ENCODE data around the gene PRKCG.

Gene PRKCG

DNA sequence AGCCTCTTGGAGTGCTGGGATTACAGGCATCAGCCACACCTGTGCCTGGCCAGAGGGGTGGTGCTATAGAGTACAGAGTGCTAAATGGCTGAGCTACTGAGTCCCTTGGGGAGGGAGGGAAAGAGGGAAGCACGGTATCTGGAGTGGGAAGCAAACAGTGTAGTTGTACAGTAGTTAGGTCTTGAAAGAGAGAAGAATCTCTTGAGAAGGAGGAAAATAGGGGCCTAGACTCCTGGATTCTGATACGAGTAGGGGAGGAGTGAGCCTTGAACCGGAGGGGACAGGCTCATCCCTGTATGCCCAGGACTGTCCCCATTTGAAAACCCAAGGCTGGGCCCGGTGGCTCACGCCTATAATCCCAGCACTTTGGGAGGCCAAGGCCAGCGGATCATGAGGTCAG is 9.2 kb upstream of the PRKCG start:
- no peak for DNase-seq (ENCODE audit: low read depth in 2 of 2)

GRCh38 chr19:53873773-53874605 is 8.0 kb upstream of the PRKCG start:
- no peak for DNase-seq (ENCODE audit: low read depth in 2 of 2)

GRCh38 chr19:53874606-53874990 is 7.4 kb upstream of the PRKCG start:
- DNase-seq (ENCODE audit: low read depth in 2 of 2) = no peak

- no peak for DNase-seq (ENCODE audit: low read depth in 2 of 2)
Measured at GRCh38 chr19:53875602-53876325, 6.2 kb upstream of the PRKCG start.

DNA sequence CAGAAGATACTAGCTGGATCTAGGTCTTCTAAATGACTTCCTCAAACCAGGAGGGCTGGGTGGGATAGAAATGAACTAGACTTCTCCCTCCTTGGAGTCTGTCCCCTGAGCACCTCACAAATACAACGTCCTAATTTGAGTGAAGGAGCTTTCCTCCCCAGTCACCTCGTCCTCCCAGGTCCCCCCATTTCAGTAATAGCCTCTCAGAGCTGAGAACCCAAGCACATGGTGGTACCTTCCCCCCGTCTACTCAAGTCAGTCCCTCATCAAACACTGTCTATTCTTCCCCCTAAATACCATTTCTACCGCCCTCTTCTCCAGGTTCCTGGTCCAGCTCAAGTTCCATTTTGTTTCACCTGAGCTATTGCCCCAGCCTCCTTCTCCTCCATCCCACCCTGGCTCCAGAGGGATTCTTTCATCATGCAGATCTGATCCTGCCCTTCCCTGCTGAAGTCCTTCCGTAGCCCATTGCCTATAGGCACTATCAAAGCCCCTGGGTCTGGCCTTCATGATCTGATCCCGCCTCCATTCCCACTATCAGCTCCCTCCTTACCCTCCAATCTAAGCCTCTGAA is 5.3 kb upstream of the PRKCG start:
- DNase-seq (ENCODE audit: low read depth in 2 of 2) = no peak

GRCh38 chr19:53877361-53877766 is 4.6 kb upstream of the PRKCG start:
- DNase-seq (ENCODE audit: low read depth in 2 of 2) = no peak

- no peak for DNase-seq (ENCODE audit: low read depth in 2 of 2)
Measured at GRCh38 chr19:53878776-53879139, 3.2 kb upstream of the PRKCG start.

GRCh38 chr19:53879140-53880081 is 2.6 kb upstream of the PRKCG start:
- peak; percentile 76 for DNase-seq (ENCODE audit: low read depth in 2 of 2)

DNA sequence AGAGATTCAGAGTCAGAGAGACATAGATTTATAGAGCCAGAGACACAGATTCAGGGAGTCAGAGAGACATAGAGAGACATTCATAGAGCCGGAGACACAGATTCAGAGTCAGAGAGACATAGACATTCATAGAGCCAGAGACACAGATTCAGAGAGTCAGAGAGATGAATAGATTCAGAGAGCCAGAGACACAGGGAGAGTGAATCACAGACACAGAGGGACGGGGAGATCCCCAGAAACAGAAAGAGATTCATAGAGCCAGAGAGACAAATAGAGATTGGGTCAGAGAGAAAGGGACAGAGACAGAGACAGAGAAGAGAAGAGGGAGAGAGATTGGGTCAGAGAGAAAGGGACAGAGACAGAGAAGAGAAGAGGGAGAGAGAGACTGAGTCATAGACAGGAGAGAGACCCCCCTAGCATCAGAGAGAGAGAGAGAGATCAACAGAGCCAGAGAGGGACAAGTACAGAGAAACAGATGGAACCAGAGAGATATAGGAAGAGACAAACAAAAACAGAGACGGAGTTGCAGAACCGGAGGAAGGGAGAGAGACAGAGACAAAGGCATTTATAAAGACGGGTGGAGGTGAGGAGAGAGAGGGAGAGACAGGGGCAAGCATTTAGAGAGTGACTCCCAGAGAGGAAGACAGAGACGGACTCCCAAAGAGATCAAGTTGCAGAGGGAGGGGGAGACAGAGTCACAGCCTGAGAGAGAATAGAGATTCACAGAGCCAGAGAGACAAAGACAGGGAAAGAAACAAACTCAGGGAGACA is 1.1 kb upstream of the PRKCG start:
- DNase-seq (ENCODE audit: low read depth in 2 of 2) = no peak

DNA sequence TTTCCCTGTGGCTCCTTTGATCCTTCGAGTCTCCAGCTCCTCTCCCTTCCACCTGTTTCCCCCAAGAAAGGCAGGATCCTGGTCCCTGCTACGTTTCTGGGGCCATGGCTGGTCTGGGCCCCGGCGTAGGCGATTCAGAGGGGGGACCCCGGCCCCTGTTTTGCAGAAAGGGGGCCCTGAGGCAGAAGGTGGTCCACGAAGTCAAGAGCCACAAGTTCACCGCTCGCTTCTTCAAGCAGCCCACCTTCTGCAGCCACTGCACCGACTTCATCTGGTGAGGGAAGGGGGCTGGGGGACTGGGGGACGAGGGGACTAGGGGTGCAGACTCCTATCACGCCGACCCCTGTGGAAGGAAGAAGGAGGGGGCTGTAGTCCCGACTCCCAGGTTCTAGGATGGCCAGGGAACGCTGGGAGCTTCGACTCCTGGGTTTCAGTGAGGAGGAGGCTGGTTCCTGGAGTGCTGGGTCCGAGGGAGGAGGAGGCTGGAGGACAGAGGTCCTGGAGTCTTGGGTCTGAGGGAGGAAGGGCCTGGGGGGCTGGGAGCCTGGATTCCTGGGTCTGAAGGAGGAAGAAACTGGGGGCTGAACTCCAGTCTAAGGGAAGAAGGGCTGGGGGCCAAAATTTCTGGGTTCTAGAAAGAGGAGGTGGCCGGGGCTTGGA is 524 bp downstream of the PRKCG start:
- no peak for DNase-seq (ENCODE audit: low read depth in 2 of 2)

- DNase-seq (ENCODE audit: low read depth in 2 of 2) = no peak
Measured at GRCh38 chr19:53883231-53883661, 1.2 kb downstream of the PRKCG start.

DNA sequence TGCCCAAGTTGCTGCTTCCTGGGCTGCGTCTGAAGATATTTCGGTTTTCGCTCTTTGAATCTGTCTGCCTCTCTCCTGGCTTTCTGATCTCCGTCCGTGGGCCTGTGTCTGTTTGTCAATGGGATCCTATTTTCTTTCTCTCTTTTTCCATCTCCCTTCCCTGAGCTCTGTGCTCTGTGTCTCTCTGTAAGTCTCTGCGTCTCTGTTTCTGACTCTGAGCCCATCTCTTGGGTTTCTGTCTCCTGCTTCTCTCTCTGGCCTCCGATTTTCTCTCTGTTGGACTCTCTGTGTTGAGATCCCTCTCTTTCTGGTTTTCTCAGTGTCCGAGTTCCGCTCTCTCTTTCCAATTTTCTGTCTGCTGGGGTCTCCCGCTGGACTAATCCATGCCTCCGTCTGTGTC is 1.7 kb downstream of the PRKCG start:
- DNase-seq (ENCODE audit: low read depth in 2 of 2) = no peak

DNA sequence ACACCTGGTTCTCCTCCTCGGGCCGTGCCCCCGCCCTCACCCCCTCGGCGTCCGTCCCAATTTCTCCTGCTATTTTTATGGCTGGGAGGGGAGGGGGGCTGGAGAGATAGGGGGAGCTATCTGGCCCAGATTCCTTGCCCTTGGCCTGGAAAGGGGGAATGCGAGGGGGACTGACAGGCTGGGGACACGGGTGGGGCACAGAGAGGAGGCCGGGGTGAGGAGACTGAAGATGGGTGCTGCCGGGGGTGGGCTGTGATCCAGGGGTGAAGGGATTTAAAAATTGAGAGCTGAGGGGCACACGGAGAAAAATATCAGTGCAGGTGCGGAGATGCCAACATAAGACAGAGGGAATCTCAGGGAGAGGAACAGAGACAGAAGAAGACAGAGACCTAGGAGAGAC is 2.3 kb downstream of the PRKCG start:
- no peak for DNase-seq (ENCODE audit: low read depth in 2 of 2)

DNA sequence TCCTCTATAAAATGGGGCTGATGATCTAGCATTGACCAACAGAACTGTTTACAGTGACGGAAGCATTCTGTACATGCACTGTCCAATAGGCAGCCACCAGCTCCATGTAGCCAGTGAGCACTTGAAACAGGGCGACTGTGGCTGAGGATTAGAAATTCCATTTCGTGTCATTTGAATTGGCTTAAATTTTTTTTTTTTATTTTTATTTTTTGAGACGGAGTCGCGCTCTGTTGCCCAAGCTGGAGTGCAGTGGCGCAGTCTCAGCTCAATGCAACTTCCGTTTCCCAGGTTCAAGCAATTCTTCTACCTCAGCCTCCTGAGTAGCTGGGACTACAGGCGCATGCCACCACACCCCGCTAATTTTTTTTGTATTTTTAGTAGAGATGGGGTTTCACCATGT is 3.0 kb downstream of the PRKCG start:
- DNase-seq (ENCODE audit: low read depth in 2 of 2) = no peak

- DNase-seq (ENCODE audit: low read depth in 2 of 2) = no peak
Measured at GRCh38 chr19:53892301-53892980, 10.4 kb downstream of the PRKCG start.

- DNase-seq (ENCODE audit: low read depth in 2 of 2) = no peak
Measured at GRCh38 chr19:53892981-53893325, 11.0 kb downstream of the PRKCG start.

GRCh38 chr19:53894707-53895106 is 12.7 kb downstream of the PRKCG start:
- DNase-seq (ENCODE audit: low read depth in 2 of 2) = no peak

DNA sequence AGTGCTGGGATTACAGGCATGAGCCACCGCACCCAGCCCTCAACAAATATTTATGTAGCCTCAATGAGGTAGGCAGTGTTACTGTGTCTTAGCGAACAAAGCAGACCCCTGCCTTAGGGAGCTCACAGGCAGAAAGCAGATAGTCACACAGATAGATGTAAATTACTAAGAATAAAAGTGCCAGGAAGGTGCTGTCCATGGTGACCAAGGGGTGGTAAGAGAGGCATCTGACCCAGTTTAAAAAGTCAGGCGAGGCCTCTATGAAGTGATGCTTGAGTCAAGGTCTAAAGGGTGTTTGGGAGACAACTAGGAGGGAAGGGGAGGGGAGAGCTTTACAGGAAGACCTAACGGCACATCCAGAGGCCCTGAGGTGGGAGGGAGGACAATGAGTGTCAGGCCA is 14.7 kb downstream of the PRKCG start:
- no peak for DNase-seq (ENCODE audit: low read depth in 2 of 2)

GRCh38 chr19:53897459-53897858 is 15.5 kb downstream of the PRKCG start:
- no peak for DNase-seq (ENCODE audit: low read depth in 2 of 2)

GRCh38 chr19:53898166-53898565 is 16.2 kb downstream of the PRKCG start:
- no peak for DNase-seq (ENCODE audit: low read depth in 2 of 2)
